HepG2 (cell line): ENCODE data around the gene SLC38A8. TPM values are rescaled to one million over a fixed set of nuclear protein-coding genes. Genes with fewer than 3 reads are reported as not detected.

Experiments
- ATAC-seq: fragments of 200-7000 bp; cut with Tn5 transposase; 3 replicates; pipeline ENCODE4 v1.9.1; 2020; ENCODE audit warnings: mild to moderate bottlenecking, moderate library complexity
- BruUV-seq: library from RNA; stranded (reverse); fragments of 400-500 nt; replicated peaks from 2 replicates; lab custom pipeline; 2021; lab: Mats Ljungman, UMichigan
- CTCF ChIA-PET: fragments of 300-600 bp; formaldehyde crosslinking; extraction: SDS; loops from one replicate; lab custom pipeline; 2021; ENCODE audit warnings: low total read pairs, inconsistent platforms, low intra/inter-chr PET ratio; lab: Yijun Ruan, JAX
- POLR2A ChIA-PET: fragments of 350-600 bp; sonication (Branson Sonifier 250); formaldehyde crosslinking; loops from one replicate; lab custom pipeline; 2020; ENCODE audit warnings: antibody characterized with exemption, inconsistent platforms; lab: Yijun Ruan, JAX
- DNase-seq: peaks from one replicate; pipeline ENCODE4 v3.0.0-alpha.2; 2015; ENCODE audit warnings: low spot score
- FAIRE-seq: peaks from 3 replicates; lab custom pipeline; 2011; peaks lifted over from hg19 to GRCh38; lab: Jason Lieb, UNC
- H2AFZ ChIP-seq: one replicate; pipeline ENCODE4 v1.6.1; 2011; ENCODE audit warnings: low read length, inconsistent platforms
- H3K27ac ChIP-seq: fragments of 300-600 bp; 3 replicates; pipeline ENCODE4 v1.8.0; 2011; ENCODE audit warnings: mixed run types, mild to moderate bottlenecking, mixed read lengths, low read length, inconsistent platforms; ENCODE audit not compliant: insufficient read depth; ENCODE audit errors: extremely low read length
- H3K27me3 ChIP-seq, 2 experiments: fragments of 200-600 bp in 1 of 2; 2 replicates in 1 of 2; 3 replicates in 1 of 2; pipeline versions ENCODE4 v1.6.0 to v1.8.0; 2011; ENCODE audit warnings: low read length in 2 of 2, mild to moderate bottlenecking in 2 of 2, moderate library complexity in 2 of 2, inconsistent platforms in 1 of 2; ENCODE audit not compliant: insufficient read depth in 2 of 2, control insufficient read depth in 1 of 2
- H3K36me3 ChIP-seq, 2 experiments: fragments of 200-600 bp in 1 of 2; replicated peaks in 1 of 2; 2 replicates in 1 of 2; 3 replicates in 1 of 2; pipeline versions ENCODE4 v1.5.1 to v1.8.0; 2011; ENCODE audit warnings: low read length in 2 of 2, inconsistent platforms in 1 of 2; ENCODE audit not compliant: insufficient read depth in 2 of 2, control insufficient read depth in 1 of 2
- H3K4me1 ChIP-seq: 2 replicates; pipeline ENCODE4 v1.5.1; 2012; ENCODE audit warnings: low read length, inconsistent platforms; ENCODE audit not compliant: insufficient read depth
- H3K4me2 ChIP-seq: 2 replicates; pipeline ENCODE4 v1.6.0; 2011; ENCODE audit warnings: low read depth, low read length, inconsistent platforms
- H3K4me3 ChIP-seq, 3 experiments: fragments of 200-600 bp in 1 of 3; sonication (generic), shearing (Covaris generic) in 1 of 3; replicated peaks in 1 of 3; 2 replicates each; pipeline ENCODE4 v1.5.1; 2011 to 2016; ENCODE audit warnings: low read length in 3 of 3, inconsistent platforms in 2 of 3, low read depth in 2 of 3, mild to moderate bottlenecking in 2 of 3, control low read depth in 1 of 3, mixed read lengths in 1 of 3; ENCODE audit not compliant: insufficient read depth in 1 of 3
- H3K79me2 ChIP-seq: one replicate; pipeline ENCODE4 v1.6.1; 2011; ENCODE audit warnings: low read length, inconsistent platforms; ENCODE audit not compliant: insufficient read depth
- H3K9ac ChIP-seq: 2 replicates; pipeline ENCODE4 v1.6.0; 2011; ENCODE audit warnings: mild to moderate bottlenecking, low read depth, low read length, inconsistent platforms; ENCODE audit not compliant: insufficient read depth
- H3K9me3 ChIP-seq: 2 replicates; pipeline ENCODE4 v1.5.1; 2012; ENCODE audit warnings: mild to moderate bottlenecking, low read length
- H4K20me1 ChIP-seq: 2 replicates; pipeline ENCODE4 v1.6.0; 2011; ENCODE audit warnings: inconsistent platforms, mild to moderate bottlenecking, low read length, moderate library complexity; ENCODE audit not compliant: insufficient read depth
- NAIF1 ChIP-seq: sonication (generic); formaldehyde crosslinking; IDR thresholded peaks from 2 replicates; pipeline ENCODE4 v1.5.0; 2020; ENCODE audit warnings: mild to moderate bottlenecking, missing genetic modification reagents, borderline replicate concordance
- NR3C1 ChIP-seq: sonication (generic); formaldehyde crosslinking; IDR thresholded peaks from 2 replicates; pipeline ENCODE4 v1.4.0; 2020; ENCODE audit warnings: missing genetic modification reagents
- ZMYM3 ChIP-seq: sonication (generic); formaldehyde crosslinking; IDR thresholded peaks from 2 replicates; pipeline ENCODE4 v1.5.1; 2020; ENCODE audit warnings: mild to moderate bottlenecking, missing genetic modification reagents
- ZNF768 ChIP-seq: sonication (generic); formaldehyde crosslinking; IDR thresholded peaks from 2 replicates; pipeline ENCODE4 v1.4.0; 2020; ENCODE audit warnings: missing genetic modification reagents
- WGBS: methylation state at CpG from one replicate; pipeline ENCODE4 v1.1.6; 2017; ENCODE audit warnings: low lambda C conversion rate; 5-methylcytosine and 5-hydroxymethylcytosine counted together
- in situ Hi-C: cut with HindIII; loops from 2 replicates; pipeline ENCODE4 v1.10.0; 2017; ENCODE audit warnings: low pct_unique_long_range_greater_than_20kb; ENCODE audit not compliant: extremely low pct_ligation_motif_present
- intact Hi-C: fragments of 100-400 bp; cut with micrococcal nuclease; formaldehyde crosslinking; loops from one replicate; pipeline ENCODE4 v1.10.0; 2022; ENCODE audit not compliant: unreplicated experiment
- polyA plus RNA-seq, 8 experiments: library from polyadenylated mRNA; depleted of rRNA in 3 of 8; stranded (reverse) in 7 of 8; unstranded in 1 of 8; fragments of >200 nt; fragmentation: Illumina TruSeq in 4 of 8; extraction: Trizol in 4 of 8; gene quantifications; 2 replicates each; pipeline versions ENCODE4 v1.2.1 to v1.2.3, GENCODE V29; 2011 to 2016; ENCODE audit warnings: low read depth in 4 of 8, missing spikeins in 1 of 8, mixed read lengths in 1 of 8; ENCODE audit not compliant: insufficient read depth in 1 of 8
- total RNA-seq, 5 experiments: library from RNA; depleted of rRNA; stranded (reverse); fragments of >200 nt; fragmentation: Illumina TruSeq; extraction: Trizol; gene quantifications; 2 replicates each; pipeline ENCODE4 v1.2.3, GENCODE V29; 2016; ENCODE audit warnings: low read depth in 1 of 5
- TF ChIP-seq, protein P1 (sequence below): sonication (generic); formaldehyde crosslinking; IDR thresholded peaks from 2 replicates; pipeline ENCODE4 v1.5.1; 2020; ENCODE audit warnings: mild to moderate bottlenecking, missing genetic modification reagents, moderate library complexity
- TF ChIP-seq, protein P2 (sequence below): fragments of 450-650 bp; IDR thresholded peaks from 2 replicates; pipeline ENCODE4 v1.6.1; 2016

SLC38A8 gene
- total and polyA plus RNA-seq, 2 of the 13 experiments (the other 11 are each of a cell fraction or from before 2014, with no cell fraction given), result 0.24 to 0.37 TPM

DNA sequence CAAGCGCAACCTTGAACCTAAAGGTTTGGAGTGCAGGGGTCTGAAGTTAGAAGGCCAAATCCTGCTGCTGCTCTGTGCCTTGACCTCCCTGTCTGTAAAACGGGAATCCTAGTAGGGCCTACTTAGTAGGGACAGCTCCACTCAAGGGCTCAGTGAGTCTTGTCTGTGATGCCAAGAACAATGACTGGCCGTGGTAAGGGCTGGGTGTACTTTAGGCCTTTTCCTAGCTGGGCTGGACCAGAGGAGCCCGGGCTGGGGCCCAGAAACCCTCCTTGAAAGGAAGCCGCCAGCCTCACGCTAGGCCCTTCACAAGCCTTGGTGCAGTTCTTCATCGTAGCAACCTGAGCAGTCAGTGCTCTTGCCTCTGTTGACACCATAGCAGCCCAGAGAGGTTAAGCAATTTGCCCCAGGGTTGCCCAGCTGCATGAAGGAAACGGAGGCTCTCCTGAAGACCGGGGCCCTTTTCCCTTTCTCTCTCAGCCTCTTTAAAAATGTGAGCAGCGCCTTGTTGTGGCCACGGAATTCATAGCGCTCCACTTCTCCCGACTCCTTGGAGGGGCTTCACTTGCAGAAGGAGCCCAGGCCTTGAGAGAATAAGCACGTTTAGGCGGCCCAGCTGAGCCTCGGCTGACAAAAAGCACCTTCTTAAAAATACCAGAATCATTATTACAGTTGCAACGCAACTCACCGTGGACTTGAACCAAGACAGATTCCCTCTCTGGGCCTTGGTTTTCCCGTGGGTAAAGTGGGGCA lies 70.2 kb downstream of the SLC38A8 start:
- BruUV-seq, result no TSS peak
- H3K9ac ChIP-seq, result no peak overlapping the region
- peaks cover 3% of the 10 kb centered on the region; the same call in 1 of the 2 replicates for H4K20me1 ChIP-seq
- H3K9me3 ChIP-seq, result no peaks in the 10 kb centered on the region
- no peak overlapping the region for H3K27ac ChIP-seq
- in situ Hi-C loops (loop anchor here (25.0 kb wide), 1 partner anchor 215 kb away; the partner anchor contains the start of genes ADAD2 and TAF1C), intact Hi-C loops (loop anchor here (5.0 kb wide), 2 partner anchors 70 to 935 kb away; partner anchors contain the start of gene SLC38A8)
- H3K36me3 ChIP-seq, result no peaks in the 10 kb centered on the region
- TF ChIP-seq NAIF1 (CRISPR knock-in tag) (no peak), ZNF768 (CRISPR knock-in tag) (peak; percentile 94), ZMYM3 (CRISPR knock-in tag) (0 out of 2 replicates have a peak, but pooled peaks have one; percentile 18)
- ATAC-seq (no peak), DNase-seq (no peak), FAIRE-seq (no peak)
- CTCF ChIA-PET, result no interaction called here
- no peaks in the 10 kb centered on the region for H3K79me2 ChIP-seq
- H3K4me2 ChIP-seq, result no peak overlapping the region
- H3K27me3 ChIP-seq, result peaks cover 5 to 53% of the 10 kb centered on the region in 2 experiments; a peak in 4 of 5 replicates
- WGBS, result 36% methylated on average over 18 of the region's 19 CpGs
- no peak overlapping the region for H2AFZ ChIP-seq
- POLR2A ChIA-PET, result no interaction called here
- H3K4me1 ChIP-seq, result peaks cover 17% of the 10 kb centered on the region
- no peak overlapping the region for H3K4me3 ChIP-seq

DNA sequence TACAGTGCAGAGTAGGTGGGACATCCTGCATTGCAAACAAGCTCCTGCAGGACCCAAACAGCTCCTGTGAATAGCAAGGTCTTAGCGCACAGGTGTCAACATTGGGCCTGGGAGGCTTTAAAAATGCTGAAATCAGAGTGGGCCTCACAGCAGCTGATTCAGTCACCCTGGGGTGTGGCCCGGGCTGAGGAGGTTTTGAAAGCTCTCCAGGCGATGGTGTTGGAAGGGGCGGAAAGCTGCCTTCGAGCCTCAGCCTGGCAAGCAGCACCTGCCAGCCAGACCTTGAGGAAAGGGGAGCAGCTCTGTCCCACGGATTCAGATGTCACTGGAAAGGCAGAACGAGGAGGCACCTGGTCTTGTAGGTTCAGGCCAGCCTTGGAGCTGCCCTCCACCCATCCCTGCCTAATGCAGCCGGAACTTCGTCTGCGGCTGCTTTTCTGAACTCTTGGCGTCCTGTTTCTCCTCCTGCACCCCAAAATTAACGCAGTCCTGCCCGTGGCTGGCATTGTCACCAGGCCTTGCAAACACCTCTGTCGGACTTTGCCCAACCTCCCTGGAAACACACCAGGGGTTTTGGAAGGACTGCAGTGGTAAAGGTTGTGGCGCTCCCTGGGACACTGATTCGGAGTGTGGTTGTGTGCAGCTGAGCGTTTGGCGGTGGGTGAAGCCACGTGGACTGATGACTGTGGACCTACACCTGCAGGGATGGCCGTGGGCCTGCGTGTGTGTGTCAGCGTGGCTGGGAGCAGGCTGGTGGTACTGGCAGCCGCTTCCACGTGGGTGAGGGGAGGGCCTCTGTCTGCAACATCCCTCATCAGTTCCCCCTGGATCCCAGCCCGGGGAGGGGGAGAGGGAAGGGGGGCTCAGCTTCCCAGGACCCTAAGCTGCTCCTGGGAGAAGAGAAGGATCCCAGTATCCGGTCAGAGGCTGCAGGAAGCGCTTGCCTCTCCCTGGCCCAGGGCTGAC lies 71.1 kb downstream of the SLC38A8 start:
- in situ Hi-C loops (loop anchor here (25.0 kb wide), 1 partner anchor 216 kb away; the partner anchor contains the start of genes ADAD2 and TAF1C), intact Hi-C loops (loop anchor here (5.0 kb wide), 2 partner anchors 71 to 936 kb away; partner anchors contain the start of gene SLC38A8)
- 14% methylated on average over 19 of the region's 27 CpGs for WGBS
- Histone ChIP-seq H3K4me3 (peak overlapping the region in 1 of 3 experiments; percentile 13; a peak in 1 of 6 replicates), H3K36me3 (no peaks in the 10 kb centered on the region), H3K4me2 (no peak overlapping the region), H3K27me3 (peaks cover 5 to 48% of the 10 kb centered on the region in 2 experiments; a peak in 4 of 5 replicates), H3K9me3 (no peaks in the 10 kb centered on the region), H4K20me1 (peaks cover 10% of the 10 kb centered on the region; the same call in 1 of the 2 replicates), H2AFZ (no peak overlapping the region), H3K27ac (no peak overlapping the region), H3K9ac (no peak overlapping the region), H3K79me2 (no peaks in the 10 kb centered on the region), H3K4me1 (peaks cover 17% of the 10 kb centered on the region)
- CTCF ChIA-PET, result no interaction called here
- POLR2A ChIA-PET, result interaction anchor here (1.3 kb wide), 1 partner anchor 72 kb away, joined by 4 read pairs; the partner anchor contains the start of gene SLC38A8
- FAIRE-seq (no peak), DNase-seq (no peak), ATAC-seq (peak; percentile 9)
- BruUV-seq, result no TSS peak
- TF ChIP-seq, protein P1, sequence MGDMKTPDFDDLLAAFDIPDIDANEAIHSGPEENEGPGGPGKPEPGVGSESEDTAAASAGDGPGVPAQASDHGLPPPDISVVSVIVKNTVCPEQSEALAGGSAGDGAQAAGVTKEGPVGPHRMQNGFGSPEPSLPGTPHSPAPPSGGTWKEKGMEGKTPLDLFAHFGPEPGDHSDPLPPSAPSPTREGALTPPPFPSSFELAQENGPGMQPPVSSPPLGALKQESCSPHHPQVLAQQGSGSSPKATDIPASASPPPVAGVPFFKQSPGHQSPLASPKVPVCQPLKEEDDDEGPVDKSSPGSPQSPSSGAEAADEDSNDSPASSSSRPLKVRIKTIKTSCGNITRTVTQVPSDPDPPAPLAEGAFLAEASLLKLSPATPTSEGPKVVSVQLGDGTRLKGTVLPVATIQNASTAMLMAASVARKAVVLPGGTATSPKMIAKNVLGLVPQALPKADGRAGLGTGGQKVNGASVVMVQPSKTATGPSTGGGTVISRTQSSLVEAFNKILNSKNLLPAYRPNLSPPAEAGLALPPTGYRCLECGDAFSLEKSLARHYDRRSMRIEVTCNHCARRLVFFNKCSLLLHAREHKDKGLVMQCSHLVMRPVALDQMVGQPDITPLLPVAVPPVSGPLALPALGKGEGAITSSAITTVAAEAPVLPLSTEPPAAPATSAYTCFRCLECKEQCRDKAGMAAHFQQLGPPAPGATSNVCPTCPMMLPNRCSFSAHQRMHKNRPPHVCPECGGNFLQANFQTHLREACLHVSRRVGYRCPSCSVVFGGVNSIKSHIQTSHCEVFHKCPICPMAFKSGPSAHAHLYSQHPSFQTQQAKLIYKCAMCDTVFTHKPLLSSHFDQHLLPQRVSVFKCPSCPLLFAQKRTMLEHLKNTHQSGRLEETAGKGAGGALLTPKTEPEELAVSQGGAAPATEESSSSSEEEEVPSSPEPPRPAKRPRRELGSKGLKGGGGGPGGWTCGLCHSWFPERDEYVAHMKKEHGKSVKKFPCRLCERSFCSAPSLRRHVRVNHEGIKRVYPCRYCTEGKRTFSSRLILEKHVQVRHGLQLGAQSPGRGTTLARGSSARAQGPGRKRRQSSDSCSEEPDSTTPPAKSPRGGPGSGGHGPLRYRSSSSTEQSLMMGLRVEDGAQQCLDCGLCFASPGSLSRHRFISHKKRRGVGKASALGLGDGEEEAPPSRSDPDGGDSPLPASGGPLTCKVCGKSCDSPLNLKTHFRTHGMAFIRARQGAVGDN (CRISPR knock-in tag), result peak; percentile 20; the same call in 1 of the 2 replicates
- TF ChIP-seq, protein P2, sequence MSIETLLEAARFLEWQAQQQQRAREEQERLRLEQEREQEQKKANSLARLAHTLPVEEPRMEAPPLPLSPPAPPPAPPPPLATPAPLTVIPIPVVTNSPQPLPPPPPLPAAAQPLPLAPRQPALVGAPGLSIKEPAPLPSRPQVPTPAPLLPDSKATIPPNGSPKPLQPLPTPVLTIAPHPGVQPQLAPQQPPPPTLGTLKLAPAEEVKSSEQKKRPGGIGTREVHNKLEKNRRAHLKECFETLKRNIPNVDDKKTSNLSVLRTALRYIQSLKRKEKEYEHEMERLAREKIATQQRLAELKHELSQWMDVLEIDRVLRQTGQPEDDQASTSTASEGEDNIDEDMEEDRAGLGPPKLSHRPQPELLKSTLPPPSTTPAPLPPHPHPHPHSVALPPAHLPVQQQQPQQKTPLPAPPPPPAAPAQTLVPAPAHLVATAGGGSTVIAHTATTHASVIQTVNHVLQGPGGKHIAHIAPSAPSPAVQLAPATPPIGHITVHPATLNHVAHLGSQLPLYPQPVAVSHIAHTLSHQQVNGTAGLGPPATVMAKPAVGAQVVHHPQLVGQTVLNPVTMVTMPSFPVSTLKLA, result 0 out of 2 replicates have a peak, but pooled peaks have one; percentile 16
- no peak for TF ChIP-seq NR3C1 (CRISPR knock-in tag)
